Liver (tissue), 9 donors: ENCODE results near the gene NOS3. TPM values are rescaled to one million over a fixed set of nuclear protein-coding genes. Genes with fewer than 3 reads are reported as not detected.

Experiments
- DNase-seq: peaks from one replicate; pipeline ENCODE4 v3.0.0-alpha.2; 2017; ENCODE audit warnings: low spot score
- H3K27ac ChIP-seq, 2 donors: one replicate each; pipeline ENCODE4 v1.7.0; 2013; ENCODE audit warnings: inconsistent platforms in 2 of 2, low read length in 2 of 2, control low read depth in 1 of 2, low read depth in 1 of 2, mild to moderate bottlenecking in 1 of 2
- H3K27me3 ChIP-seq, 4 donors: one replicate each; pipeline versions ENCODE4 v1.6.1 to v1.7.0; 2013; ENCODE audit warnings: low read length in 3 of 4, inconsistent platforms in 1 of 4, mild to moderate bottlenecking in 1 of 4, moderate library complexity in 1 of 4; ENCODE audit not compliant: control insufficient read depth in 4 of 4, insufficient read depth in 4 of 4
- H3K36me3 ChIP-seq, 4 donors: one replicate each; pipeline versions ENCODE4 v1.6.1 to v1.7.0; 2013; ENCODE audit warnings: low read length in 3 of 4, mild to moderate bottlenecking in 3 of 4, low read depth in 1 of 4, moderate library complexity in 1 of 4; ENCODE audit not compliant: control insufficient read depth in 4 of 4, insufficient read depth in 3 of 4
- H3K4me1 ChIP-seq, 4 donors: one replicate each; pipeline versions ENCODE4 v1.6.1 to v1.7.0; 2013; ENCODE audit warnings: low read length in 3 of 4, mild to moderate bottlenecking in 3 of 4, moderate library complexity in 1 of 4; ENCODE audit not compliant: control insufficient read depth in 4 of 4, insufficient read depth in 4 of 4
- H3K4me3 ChIP-seq, 3 donors: one replicate each; pipeline versions ENCODE4 v1.6.1 to v1.7.0; 2013; ENCODE audit warnings: low read length in 3 of 3, control low read depth in 1 of 3, low read depth in 1 of 3, mild to moderate bottlenecking in 1 of 3
- H3K9ac ChIP-seq, 2 donors: one replicate each; pipeline ENCODE4 v1.7.0; 2013; ENCODE audit warnings: low read length in 2 of 2, mild to moderate bottlenecking in 2 of 2, moderate library complexity in 2 of 2, control low read depth in 1 of 2, low read depth in 1 of 2
- H3K9me3 ChIP-seq, 4 donors: one replicate each; pipeline versions ENCODE4 v1.6.1 to v1.7.0; 2013; ENCODE audit warnings: low read length in 3 of 4; ENCODE audit not compliant: control insufficient read depth in 4 of 4
- CTCF ChIP-seq: fragments of 150-350 bp; IDR thresholded peaks from 2 replicates; pipeline ENCODE4 v1.5.1; 2017; ENCODE audit warnings: improper control_type of control experiment, low read depth, low read length; ENCODE audit not compliant: missing input control
- EGR1 ChIP-seq, 2 donors: IDR thresholded peaks; 2 replicates each; pipeline ENCODE4 v1.6.1; 2016 to 2018; ENCODE audit warnings: antibody characterized with exemption in 2 of 2, low read depth in 2 of 2
- FOXA1 ChIP-seq: IDR thresholded peaks from 2 replicates; pipeline ENCODE4 v1.6.1; 2016; ENCODE audit warnings: antibody characterized with exemption
- FOXA2 ChIP-seq: IDR thresholded peaks from 2 replicates; pipeline ENCODE4 v1.6.1; 2016; ENCODE audit warnings: antibody characterized with exemption
- GABPA ChIP-seq, 2 donors: IDR thresholded peaks in 1 of 2; conservative IDR thresholded peaks in 1 of 2; 2 replicates each; pipeline ENCODE4 v1.6.1; 2016; ENCODE audit warnings: antibody characterized with exemption in 2 of 2, mild to moderate bottlenecking in 1 of 2, moderate library complexity in 1 of 2
- HNF4A ChIP-seq, 2 donors: conservative IDR thresholded peaks; 2 replicates each; pipeline ENCODE4 v1.6.1; 2016; ENCODE audit warnings: antibody characterized with exemption in 2 of 2, mild to moderate bottlenecking in 2 of 2
- HNF4G ChIP-seq: IDR thresholded peaks from 2 replicates; pipeline ENCODE4 v1.6.1; 2016; ENCODE audit warnings: antibody characterized with exemption
- JUND ChIP-seq, 2 donors: IDR thresholded peaks; 2 replicates each; pipeline ENCODE4 v1.6.1; 2016; ENCODE audit warnings: antibody characterized with exemption in 2 of 2
- MAX ChIP-seq: IDR thresholded peaks from 2 replicates; pipeline ENCODE4 v1.6.1; 2016; ENCODE audit warnings: antibody characterized with exemption
- NR2F2 ChIP-seq: IDR thresholded peaks from 2 replicates; pipeline ENCODE4 v1.6.1; 2016; ENCODE audit warnings: antibody characterized with exemption
- RAD21 ChIP-seq, 2 donors: IDR thresholded peaks; 2 replicates each; pipeline ENCODE4 v1.6.1; 2016; ENCODE audit warnings: antibody characterized with exemption in 2 of 2, mild to moderate bottlenecking in 2 of 2
- REST ChIP-seq: IDR thresholded peaks from 2 replicates; pipeline ENCODE4 v1.6.1; 2016; ENCODE audit warnings: antibody characterized with exemption, mild to moderate bottlenecking
- RXRA ChIP-seq, 2 donors: IDR thresholded peaks; 2 replicates each; pipeline ENCODE4 v1.6.1; 2017 to 2018; ENCODE audit warnings: antibody characterized with exemption in 2 of 2, mild to moderate bottlenecking in 1 of 2
- SP1 ChIP-seq: IDR thresholded peaks from 2 replicates; pipeline ENCODE4 v1.6.1; 2018; ENCODE audit warnings: antibody characterized with exemption, mild to moderate bottlenecking
- TAF1 ChIP-seq: conservative IDR thresholded peaks from 2 replicates; pipeline ENCODE4 v1.6.1; 2016; ENCODE audit warnings: antibody characterized with exemption, mild to moderate bottlenecking
- YY1 ChIP-seq: IDR thresholded peaks from 2 replicates; pipeline ENCODE4 v1.6.1; 2016; ENCODE audit warnings: antibody characterized with exemption, mild to moderate bottlenecking
- ZBTB33 ChIP-seq: IDR thresholded peaks from 2 replicates; pipeline ENCODE4 v1.6.1; 2016; ENCODE audit warnings: antibody characterized with exemption
- WGBS: extraction: QIAGEN DNeasy Blood & Tissue Kit; methylation state at CpG from one replicate; pipeline ENCODE4 v1.1.7; 2013; 5-methylcytosine and 5-hydroxymethylcytosine counted together
- polyA plus RNA-seq, 2 donors: library from polyadenylated mRNA; stranded (reverse) in 1 of 2; unstranded in 1 of 2; fragments of 200-250 nt in 1 of 2; fragments of >200 nt in 1 of 2; fragmentation: Nextera tagmentation in 1 of 2; extraction: Ambion mirVana in 1 of 2; gene quantifications; one replicate each; pipeline versions ENCODE4 v1.2.1 to v1.2.3, GENCODE V29; 2013 to 2015
- total RNA-seq, 2 donors: library from RNA; depleted of rRNA; stranded (reverse); fragments of >200 nt; gene quantifications; one replicate each; pipeline ENCODE4 v1.2.3, GENCODE V29; 2014
- TF ChIP-seq, protein P1 (sequence below): IDR thresholded peaks from 2 replicates; pipeline ENCODE4 v1.6.1; 2016; ENCODE audit warnings: antibody characterized with exemption
- donor health status: healthy.
- donor health status: healthy.
- donor health status: healthy.
- donor health status: healthy.
- donor health status: healthy.

NOS3 gene
- total and polyA plus RNA-seq, 4 donors = 1.6 to 6.1 (median 5.1) TPM

DNA sequence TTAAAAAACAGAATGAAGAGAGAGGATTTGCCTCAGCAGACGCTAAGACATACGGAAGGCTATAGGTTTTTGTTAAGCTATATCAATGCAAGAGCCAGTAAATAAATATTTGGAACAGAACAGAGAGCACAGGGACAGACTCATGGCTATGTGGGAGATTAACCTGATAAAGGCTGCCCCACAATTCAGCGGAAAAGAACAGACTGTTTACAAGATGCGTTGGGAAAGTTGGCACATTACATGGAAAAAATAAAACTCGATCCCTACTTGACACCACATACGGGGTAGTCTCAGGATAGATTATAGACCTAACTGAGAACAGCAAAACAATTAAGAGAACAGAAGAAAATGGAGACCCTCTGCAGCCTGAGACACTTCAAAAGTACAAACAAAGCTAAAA, 23.5 kb upstream of the NOS3 start:
- Histone ChIP-seq H3K27ac (no peak overlapping the region), H3K27me3 (peaks cover 0 to 3% (median under 1%) of the 10 kb centered on the region in 4 donors), H3K36me3 (no peaks in the 10 kb centered on the region), H3K4me1 (peaks cover 0 to 18% (median 1%) of the 10 kb centered on the region in 4 donors), H3K4me3 (no peak overlapping the region), H3K9ac (no peak overlapping the region), H3K9me3 (no peaks in the 10 kb centered on the region)
- DNase-seq = no peak
- TF ChIP-seq SP1 (no peak), ZBTB33 (no peak), FOXA2 (no peak), MAX (no peak), TAF1 (no peak)
- WGBS = 60% methylated on average over 6 of the region's 6 CpGs

DNA sequence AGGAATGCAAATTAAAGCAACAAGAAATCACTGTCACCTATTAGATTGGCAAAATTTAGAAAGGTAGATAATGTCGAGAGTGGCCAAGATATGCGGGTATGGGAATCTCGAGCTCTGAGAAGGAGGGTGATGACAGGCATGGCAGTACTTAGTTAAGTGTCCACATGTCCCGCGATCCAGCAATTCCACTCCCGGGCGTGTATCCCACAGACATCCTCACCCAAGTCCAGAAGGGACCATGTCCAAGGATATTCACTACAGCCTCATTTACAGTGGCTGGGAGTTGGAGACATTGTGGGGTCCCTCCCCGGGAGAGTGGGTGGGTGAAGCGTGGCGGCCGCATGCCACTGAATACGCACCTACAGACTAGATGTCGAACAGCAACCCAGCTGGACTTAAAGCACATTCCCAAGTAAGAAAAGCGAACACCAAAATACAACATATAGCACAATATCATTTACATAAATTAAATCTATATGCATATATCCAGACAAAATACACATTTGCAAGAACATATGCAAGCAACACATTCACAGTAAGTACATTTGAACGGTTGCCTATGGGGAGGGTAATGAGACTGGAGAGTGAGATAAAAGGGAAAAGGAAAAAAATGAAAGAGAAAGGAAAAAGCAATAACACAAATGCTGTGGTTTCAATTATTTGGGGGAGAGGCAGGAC, 22.6 kb upstream of the NOS3 start:
- Histone ChIP-seq H3K4me1 (peaks cover 0 to 14% (median 1%) of the 10 kb centered on the region in 4 donors), H3K9me3 (no peaks in the 10 kb centered on the region), H3K27ac (no peak overlapping the region), H3K27me3 (peaks cover 0 to 3% (median under 1%) of the 10 kb centered on the region in 4 donors), H3K36me3 (no peaks in the 10 kb centered on the region), H3K4me3 (no peak overlapping the region), H3K9ac (no peak overlapping the region)
- no peak for DNase-seq
- TF ChIP-seq GABPA (IDR thresholded peaks at IDR 0.05 in 1 of 2, conservative IDR thresholded peaks at IDR 0.05 in 1 of 2) (no peak), FOXA1 (no peak), TAF1 (no peak), RAD21 (IDR thresholded peaks at IDR 0.05) (no peak), MAX (no peak), RXRA (IDR thresholded peaks at IDR 0.05) (no peak), HNF4A (conservative IDR thresholded peaks at IDR 0.05) (no peak), YY1 (no peak), CTCF (no peak), NR2F2 (no peak), HNF4G (no peak), FOXA2 (no peak), EGR1 (IDR thresholded peaks at IDR 0.05; ENCODE audit: low read depth in 2 of 2) (no peak), JUND (IDR thresholded peaks at IDR 0.05) (no peak), SP1 (no peak), ZBTB33 (no peak), REST (no peak)
- TF ChIP-seq, protein P1, sequence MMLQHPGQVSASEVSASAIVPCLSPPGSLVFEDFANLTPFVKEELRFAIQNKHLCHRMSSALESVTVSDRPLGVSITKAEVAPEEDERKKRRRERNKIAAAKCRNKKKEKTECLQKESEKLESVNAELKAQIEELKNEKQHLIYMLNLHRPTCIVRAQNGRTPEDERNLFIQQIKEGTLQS = no peak
- 86% methylated on average over 15 of the region's 15 CpGs for WGBS
